Neural progenitor cell (in vitro differentiated cells): ENCODE measurements around the gene OPN3.

ENCODE experiments used
- EZH2 ChIP-seq: fragments of 200-600 bp; sonication (generic); IDR thresholded peaks from 2 replicates; pipeline ENCODE4 v1.6.1; 2017; ENCODE audit warnings: antibody characterized with exemption, mild to moderate bottlenecking, moderate library complexity
- TF ChIP-seq, protein P1 (sequence below): fragments of 200-600 bp; sonication (generic); IDR thresholded peaks from 2 replicates; pipeline ENCODE4 v1.5.1; 2017; ENCODE audit warnings: antibody characterized with exemption, mild to moderate bottlenecking

DNA sequence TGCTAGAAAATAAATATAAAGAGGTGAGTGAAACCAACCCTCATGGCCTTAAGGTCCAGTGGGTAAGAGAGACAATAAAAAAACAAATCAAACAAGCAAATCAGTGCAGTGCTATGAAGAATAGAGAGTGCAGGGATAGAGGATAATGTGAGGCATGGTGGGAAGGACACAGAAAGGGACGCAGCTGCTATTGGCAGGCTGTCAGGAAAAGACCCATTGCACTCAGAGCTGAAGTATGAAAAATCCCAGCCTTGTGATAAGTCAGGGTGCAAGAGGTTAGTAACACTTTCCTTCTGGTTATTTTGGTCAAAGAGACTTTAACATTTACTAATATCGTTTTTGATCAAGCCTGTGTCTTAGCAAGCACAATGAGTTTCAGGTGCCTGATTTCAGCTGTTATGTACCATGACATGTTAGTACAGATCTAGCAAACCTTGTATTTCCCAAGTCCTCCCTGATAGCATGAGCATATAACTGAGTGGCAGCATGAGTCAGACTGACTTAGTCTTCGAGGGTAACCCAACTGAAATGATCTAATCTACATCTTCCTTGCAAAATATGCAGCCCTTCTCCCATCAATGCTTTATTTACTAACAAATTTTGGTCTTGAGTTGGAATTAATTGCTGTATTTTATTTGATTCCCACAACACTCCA, 31.7 kb downstream of the OPN3 start:
- TF ChIP-seq, protein P1, sequence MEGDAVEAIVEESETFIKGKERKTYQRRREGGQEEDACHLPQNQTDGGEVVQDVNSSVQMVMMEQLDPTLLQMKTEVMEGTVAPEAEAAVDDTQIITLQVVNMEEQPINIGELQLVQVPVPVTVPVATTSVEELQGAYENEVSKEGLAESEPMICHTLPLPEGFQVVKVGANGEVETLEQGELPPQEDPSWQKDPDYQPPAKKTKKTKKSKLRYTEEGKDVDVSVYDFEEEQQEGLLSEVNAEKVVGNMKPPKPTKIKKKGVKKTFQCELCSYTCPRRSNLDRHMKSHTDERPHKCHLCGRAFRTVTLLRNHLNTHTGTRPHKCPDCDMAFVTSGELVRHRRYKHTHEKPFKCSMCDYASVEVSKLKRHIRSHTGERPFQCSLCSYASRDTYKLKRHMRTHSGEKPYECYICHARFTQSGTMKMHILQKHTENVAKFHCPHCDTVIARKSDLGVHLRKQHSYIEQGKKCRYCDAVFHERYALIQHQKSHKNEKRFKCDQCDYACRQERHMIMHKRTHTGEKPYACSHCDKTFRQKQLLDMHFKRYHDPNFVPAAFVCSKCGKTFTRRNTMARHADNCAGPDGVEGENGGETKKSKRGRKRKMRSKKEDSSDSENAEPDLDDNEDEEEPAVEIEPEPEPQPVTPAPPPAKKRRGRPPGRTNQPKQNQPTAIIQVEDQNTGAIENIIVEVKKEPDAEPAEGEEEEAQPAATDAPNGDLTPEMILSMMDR = no peak
- no peak for TF ChIP-seq EZH2
